Kidney (tissue), 14 donors: ENCODE data around the gene ASGR1. TPM values are rescaled to one million over a fixed set of nuclear protein-coding genes. Genes with fewer than 3 reads are reported as not detected.

Source experiments
- DNase-seq, 5 donors: peaks; one replicate each; pipeline ENCODE4 v3.0.0-alpha.2; 2013 to 2020
- FAIRE-seq: peaks from 2 replicates; lab custom pipeline; 2012; peaks lifted over from hg19 to GRCh38; lab: Jason Lieb, UNC
- H3K27ac ChIP-seq, 2 donors: one replicate each; pipeline ENCODE4 v1.7.0; 2013; ENCODE audit warnings: low read depth in 2 of 2, low read length in 2 of 2, inconsistent platforms in 1 of 2
- H3K27me3 ChIP-seq: one replicate; pipeline ENCODE4 v1.7.1; 2013; ENCODE audit warnings: low read length, inconsistent platforms; ENCODE audit not compliant: control insufficient read depth, insufficient read depth
- H3K36me3 ChIP-seq, 3 donors: one replicate each; pipeline versions ENCODE4 v1.7.0 to v1.7.1; 2013; ENCODE audit warnings: low read length in 3 of 3, control low read depth in 1 of 3, inconsistent platforms in 1 of 3; ENCODE audit not compliant: insufficient read depth in 3 of 3, control insufficient read depth in 2 of 3
- H3K4me1 ChIP-seq, 3 donors: one replicate each; pipeline versions ENCODE4 v1.7.0 to v1.7.1; 2013; ENCODE audit warnings: low read length in 3 of 3, inconsistent platforms in 1 of 3, low read depth in 1 of 3; ENCODE audit not compliant: control insufficient read depth in 2 of 3, insufficient read depth in 2 of 3
- H3K4me3 ChIP-seq, 3 donors: one replicate each; pipeline versions ENCODE4 v1.7.0 to v1.8.1; 2013; ENCODE audit warnings: low read length in 3 of 3, control low read depth in 1 of 3, inconsistent platforms in 1 of 3
- H3K9ac ChIP-seq, 3 donors: one replicate each; pipeline versions ENCODE4 v1.7.0 to v1.7.1; 2013; ENCODE audit warnings: low read length in 3 of 3, control low read depth in 1 of 3, inconsistent platforms in 1 of 3
- H3K9me3 ChIP-seq, 3 donors: one replicate each; pipeline versions ENCODE4 v1.7.0 to v1.7.1; 2013; ENCODE audit warnings: low read length in 3 of 3, control low read depth in 1 of 3, inconsistent platforms in 1 of 3; ENCODE audit not compliant: control insufficient read depth in 2 of 3, insufficient read depth in 1 of 3
- CTCF ChIP-seq: IDR thresholded peaks from 3 replicates; pipeline ENCODE4 v1.5.1; 2012; ENCODE audit warnings: mild to moderate bottlenecking, moderate library complexity, borderline replicate concordance; ENCODE audit not compliant: insufficient read depth; ENCODE audit errors: extremely low read depth
- intact Hi-C: fragments of 100-400 bp; cut with DNase I; formaldehyde crosslinking; loops from one replicate; pipeline ENCODE4 v1.11.1; 2022
- polyA plus RNA-seq: library from polyadenylated mRNA; stranded (reverse); fragments of 350-450 nt; fragmentation: Illumina TruSeq; extraction: RNeasy Lipid Tissue Mini Kit (QIAGEN cat#74804); gene quantifications from one replicate; pipeline ENCODE4 v1.2.3, GENCODE V29; 2014; ENCODE audit warnings: low read depth, low replicate concordance; ENCODE audit not compliant: insufficient read depth
- total RNA-seq: library from RNA; stranded (reverse); fragmentation: NEBNext Ultra II Directional; extraction: Animal tissue kit (Norgen Biotek cat#: 25700); gene quantifications from one replicate; pipeline ENCODE4 v1.2.1, GENCODE V29; 2021
- donor health status: control.
- donor health status: control.
- donor health status: control.
- donor health status: control.
- donor health status: control.
- donor health status: DM: yes; HTN: yes; CAD: no.
- donor health status: Normal renal cell carcinoma (clear cell type).

Gene ASGR1
- total and polyA plus RNA-seq, 2 donors from 2014 or later, result 1.4 to 2.1 TPM

GRCh38 chr17:7225711-7226331, 46.7 kb upstream of the ASGR1 start:
- peaks cover 0 to 28% (median 12%) of the 10 kb centered on the region in 3 donors for H3K4me1 ChIP-seq
- H3K9me3 ChIP-seq, result no peaks in the 10 kb centered on the region
- H3K9ac ChIP-seq, result no peak overlapping the region
- H3K4me3 ChIP-seq, result no peak overlapping the region
- FAIRE-seq, result no peak
- TF ChIP-seq CTCF, result no peak
- intact Hi-C loops, result no loop called here
- H3K27ac ChIP-seq, result no peak overlapping the region
- H3K36me3 ChIP-seq, result peaks cover 5 to 75% (median 46%) of the 10 kb centered on the region in 3 donors
- no peaks in the 10 kb centered on the region for H3K27me3 ChIP-seq
- peak in 2 of 5 donors; percentile 38 to 66 for DNase-seq

GRCh38 chr17:7224661-7225111, 45.5 kb upstream of the ASGR1 start:
- DNase-seq, result peak in 1 of 5 donors; percentile 64
- Histone ChIP-seq H3K27ac (no peak overlapping the region), H3K9me3 (no peaks in the 10 kb centered on the region), H3K4me1 (peaks cover 0 to 34% (median 17%) of the 10 kb centered on the region in 3 donors), H3K9ac (no peak overlapping the region), H3K4me3 (no peak overlapping the region), H3K36me3 (peaks cover 5 to 68% (median 47%) of the 10 kb centered on the region in 3 donors), H3K27me3 (no peaks in the 10 kb centered on the region)
- no peak for FAIRE-seq
- intact Hi-C loops, result no loop called here
- TF ChIP-seq CTCF, result no peak

GRCh38 chr17:7224110-7224509, 44.9 kb upstream of the ASGR1 start:
- DNase-seq (peak in 1 of 5 donors; percentile 78), FAIRE-seq (no peak)
- no peak overlapping the region for H3K9ac ChIP-seq
- no peaks in the 10 kb centered on the region for H3K27me3 ChIP-seq
- H3K27ac ChIP-seq, result no peak overlapping the region
- peaks cover 2 to 39% (median 21%) of the 10 kb centered on the region in 3 donors for H3K4me1 ChIP-seq
- intact Hi-C loops, result no loop called here
- TF ChIP-seq CTCF, result no peak
- peaks cover 5 to 62% (median 42%) of the 10 kb centered on the region in 3 donors for H3K36me3 ChIP-seq
- H3K9me3 ChIP-seq, result no peaks in the 10 kb centered on the region
- no peak overlapping the region for H3K4me3 ChIP-seq
